PC-3 (cell line): ENCODE results near the gene SLAMF1. TPM values are rescaled to one million over a fixed set of nuclear protein-coding genes. Genes with fewer than 3 reads are reported as not detected.
"Not testable (repeated sequence)": the region's sequence is repeated elsewhere in the genome, so short reads cannot be mapped to it uniquely, and the experiment has no call there.

Source experiments
- ATAC-seq: fragments of 200-7000 bp; cut with Tn5 transposase; 2 replicates; pipeline ENCODE4 v1.9.1; 2020; ENCODE audit warnings: mild to moderate bottlenecking, moderate library complexity
- BruUV-seq: library from RNA; stranded (reverse); fragments of 400-500 nt; replicated peaks from 2 replicates; lab custom pipeline; 2021; lab: Mats Ljungman, UMichigan
- CTCF ChIA-PET: fragments of 300-600 bp; sonication (Branson Sonifier 250); formaldehyde crosslinking; loops from one replicate; lab custom pipeline; 2022; ENCODE audit warnings: antibody characterized with exemption; lab: Charles Lee
- POLR2A ChIA-PET: fragments of 300-600 bp; sonication (Branson Sonifier 250); formaldehyde crosslinking; loops from one replicate; lab custom pipeline; 2022; ENCODE audit warnings: antibody characterized with exemption; ENCODE audit not compliant: unreplicated experiment; lab: Charles Lee
- DNase-seq: peaks from one replicate; pipeline ENCODE4 v3.0.0-alpha.2; 2015
- H2AFZ ChIP-seq: fragments of 300-600 bp; sonication (generic); 2 replicates; pipeline ENCODE4 v1.6.0; 2016; ENCODE audit warnings: antibody characterized with exemption, low read length
- H3F3A ChIP-seq: fragments of 300-600 bp; sonication (generic); one replicate; pipeline ENCODE4 v1.6.0; 2017; ENCODE audit warnings: antibody characterized with exemption, low read length, control low read depth, mild to moderate bottlenecking; ENCODE audit not compliant: unreplicated experiment
- H3K27ac ChIP-seq: fragments of 300-600 bp; sonication (generic); 2 replicates; pipeline ENCODE4 v1.5.1; 2016; ENCODE audit warnings: mild to moderate bottlenecking, low read length
- H3K27me3 ChIP-seq: fragments of 300-600 bp; sonication (generic); 2 replicates; pipeline ENCODE4 v1.6.1; 2016; ENCODE audit warnings: low read length, mixed read lengths
- H3K36me3 ChIP-seq: fragments of 300-600 bp; sonication (generic); 2 replicates; pipeline ENCODE4 v1.6.1; 2016; ENCODE audit warnings: low read depth, mixed run types, low read length, mixed read lengths
- H3K4me1 ChIP-seq: fragments of 300-600 bp; sonication (generic); 2 replicates; pipeline ENCODE4 v1.5.1; 2016; ENCODE audit warnings: low read length; ENCODE audit not compliant: insufficient read depth
- H3K4me2 ChIP-seq: fragments of 300-600 bp; sonication (generic); 2 replicates; pipeline ENCODE4 v1.6.0; 2016; ENCODE audit warnings: low read length
- H3K4me3 ChIP-seq: fragments of 300-600 bp; sonication (generic); 2 replicates; pipeline ENCODE4 v1.5.1; 2016; ENCODE audit warnings: mild to moderate bottlenecking, low read length, mixed read lengths
- H3K79me2 ChIP-seq: fragments of 300-600 bp; sonication (generic); 2 replicates; pipeline ENCODE4 v1.6.1; 2017; ENCODE audit warnings: low read length, mixed read lengths
- H3K9ac ChIP-seq: fragments of 300-600 bp; sonication (generic); 2 replicates; pipeline ENCODE4 v1.6.0; 2016; ENCODE audit warnings: mild to moderate bottlenecking, low read length
- H3K9me2 ChIP-seq: fragments of 300-600 bp; sonication (generic); replicated peaks from 2 replicates; pipeline ENCODE4 v1.6.1; 2016; ENCODE audit warnings: mixed run types, low read length, mixed read lengths
- H3K9me3 ChIP-seq: fragments of 300-600 bp; sonication (generic); 2 replicates; pipeline ENCODE4 v1.6.1; 2016; ENCODE audit warnings: low read length, mixed read lengths
- H4K20me1 ChIP-seq: fragments of 300-600 bp; sonication (generic); 2 replicates; pipeline ENCODE4 v1.6.1; 2016; ENCODE audit warnings: low read length, mixed read lengths
- EZH2 ChIP-seq: fragments of 300-600 bp; sonication (generic); IDR thresholded peaks from one replicate; pipeline ENCODE4 v1.6.1; 2017; ENCODE audit warnings: antibody characterized with exemption, mild to moderate bottlenecking, low read length; ENCODE audit not compliant: unreplicated experiment
- EZH2phosphoT487 ChIP-seq: fragments of 300-600 bp; sonication (generic); IDR thresholded peaks from 2 replicates; pipeline ENCODE4 v1.6.1; 2018; ENCODE audit warnings: mild to moderate bottlenecking, antibody characterized with exemption, low read length, borderline replicate concordance
- intact Hi-C: fragments of 100-400 bp; cut with micrococcal nuclease; formaldehyde crosslinking; loops from 2 replicates; pipeline ENCODE4 v1.9.0; 2023
- total RNA-seq: library from RNA; depleted of rRNA; stranded (reverse); fragments of >200 nt; gene quantifications from 2 replicates; pipeline ENCODE4 v1.2.3, GENCODE V29; 2014
- TF ChIP-seq, protein P1 (sequence below): fragments of 300-600 bp; sonication (generic); conservative IDR thresholded peaks from 2 replicates; pipeline ENCODE4 v1.5.1; 2017; ENCODE audit warnings: antibody characterized with exemption, low read depth, mild to moderate bottlenecking, low read length

SLAMF1 gene
- total RNA-seq, 1 experiment from 2014 or later = not detected

DNA sequence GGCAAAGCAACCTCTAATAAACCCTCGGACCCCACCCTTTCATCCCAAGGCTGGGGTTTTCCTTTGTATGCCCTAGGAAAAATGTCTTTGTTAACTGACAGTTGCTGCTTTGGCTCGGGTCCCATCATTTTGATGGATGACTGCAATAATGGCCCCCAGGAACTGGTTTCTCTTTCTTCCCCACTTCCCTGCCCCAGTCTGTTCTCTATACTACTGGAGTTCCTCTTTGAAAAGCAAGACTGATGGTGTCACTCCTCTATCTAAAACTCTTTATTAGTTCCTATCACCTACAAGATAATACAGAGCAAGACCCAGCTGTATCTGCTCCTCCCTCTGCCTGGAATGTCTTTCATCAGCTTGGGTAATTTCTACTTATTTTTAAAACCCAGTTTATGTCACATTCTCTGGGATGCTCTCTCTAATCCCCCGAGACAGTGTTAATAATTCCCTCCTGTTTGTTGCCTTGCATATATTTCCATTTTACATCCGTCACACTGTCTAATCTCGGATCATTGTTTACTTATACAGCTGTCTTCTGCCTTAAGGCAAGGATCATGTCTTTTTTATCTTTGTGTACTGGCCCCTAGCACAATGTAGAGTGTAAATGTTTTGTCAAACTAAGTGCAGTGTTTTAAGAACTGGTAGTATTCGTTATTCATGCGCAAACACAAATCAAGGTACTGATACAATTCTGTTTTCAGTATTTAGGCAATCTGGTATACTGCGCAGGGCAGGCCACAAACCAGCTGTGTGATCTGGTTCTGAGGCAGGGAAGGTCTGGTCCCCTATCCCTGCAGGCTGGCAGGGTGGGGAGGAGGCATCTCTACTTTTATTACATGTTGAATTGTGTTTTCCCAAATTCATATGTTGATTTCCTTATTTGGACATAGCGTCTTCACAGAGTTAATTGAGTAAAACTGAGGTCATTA is 16.1 kb downstream of the SLAMF1 start:
- BruUV-seq = no TSS peak
- ATAC-seq = no peak
- Histone ChIP-seq H3K79me2 (no peaks in the 10 kb centered on the region), H3K4me3 (no peak overlapping the region), H3K36me3 (no peaks in the 10 kb centered on the region), H4K20me1 (no peaks in the 10 kb centered on the region), H3K9me3 (no peaks in the 10 kb centered on the region), H3K9ac (no peak overlapping the region), H3K9me2 (no peaks in the 10 kb centered on the region), H2AFZ (no peak overlapping the region), H3K27me3 (peaks cover 89% of the 10 kb centered on the region), H3K4me2 (no peak overlapping the region), H3F3A (no peaks in the 10 kb centered on the region), H3K27ac (no peak overlapping the region), H3K4me1 (no peaks in the 10 kb centered on the region)
- TF ChIP-seq, protein P1, sequence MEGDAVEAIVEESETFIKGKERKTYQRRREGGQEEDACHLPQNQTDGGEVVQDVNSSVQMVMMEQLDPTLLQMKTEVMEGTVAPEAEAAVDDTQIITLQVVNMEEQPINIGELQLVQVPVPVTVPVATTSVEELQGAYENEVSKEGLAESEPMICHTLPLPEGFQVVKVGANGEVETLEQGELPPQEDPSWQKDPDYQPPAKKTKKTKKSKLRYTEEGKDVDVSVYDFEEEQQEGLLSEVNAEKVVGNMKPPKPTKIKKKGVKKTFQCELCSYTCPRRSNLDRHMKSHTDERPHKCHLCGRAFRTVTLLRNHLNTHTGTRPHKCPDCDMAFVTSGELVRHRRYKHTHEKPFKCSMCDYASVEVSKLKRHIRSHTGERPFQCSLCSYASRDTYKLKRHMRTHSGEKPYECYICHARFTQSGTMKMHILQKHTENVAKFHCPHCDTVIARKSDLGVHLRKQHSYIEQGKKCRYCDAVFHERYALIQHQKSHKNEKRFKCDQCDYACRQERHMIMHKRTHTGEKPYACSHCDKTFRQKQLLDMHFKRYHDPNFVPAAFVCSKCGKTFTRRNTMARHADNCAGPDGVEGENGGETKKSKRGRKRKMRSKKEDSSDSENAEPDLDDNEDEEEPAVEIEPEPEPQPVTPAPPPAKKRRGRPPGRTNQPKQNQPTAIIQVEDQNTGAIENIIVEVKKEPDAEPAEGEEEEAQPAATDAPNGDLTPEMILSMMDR = no peak
- no peak for TF ChIP-seq EZH2
- TF ChIP-seq EZH2phosphoT487 = no peak
- ChIA-PET POLR2A (no interaction called here), CTCF (no interaction called here)
- DNase-seq = no peak
- intact Hi-C loops = no loop called here

DNA sequence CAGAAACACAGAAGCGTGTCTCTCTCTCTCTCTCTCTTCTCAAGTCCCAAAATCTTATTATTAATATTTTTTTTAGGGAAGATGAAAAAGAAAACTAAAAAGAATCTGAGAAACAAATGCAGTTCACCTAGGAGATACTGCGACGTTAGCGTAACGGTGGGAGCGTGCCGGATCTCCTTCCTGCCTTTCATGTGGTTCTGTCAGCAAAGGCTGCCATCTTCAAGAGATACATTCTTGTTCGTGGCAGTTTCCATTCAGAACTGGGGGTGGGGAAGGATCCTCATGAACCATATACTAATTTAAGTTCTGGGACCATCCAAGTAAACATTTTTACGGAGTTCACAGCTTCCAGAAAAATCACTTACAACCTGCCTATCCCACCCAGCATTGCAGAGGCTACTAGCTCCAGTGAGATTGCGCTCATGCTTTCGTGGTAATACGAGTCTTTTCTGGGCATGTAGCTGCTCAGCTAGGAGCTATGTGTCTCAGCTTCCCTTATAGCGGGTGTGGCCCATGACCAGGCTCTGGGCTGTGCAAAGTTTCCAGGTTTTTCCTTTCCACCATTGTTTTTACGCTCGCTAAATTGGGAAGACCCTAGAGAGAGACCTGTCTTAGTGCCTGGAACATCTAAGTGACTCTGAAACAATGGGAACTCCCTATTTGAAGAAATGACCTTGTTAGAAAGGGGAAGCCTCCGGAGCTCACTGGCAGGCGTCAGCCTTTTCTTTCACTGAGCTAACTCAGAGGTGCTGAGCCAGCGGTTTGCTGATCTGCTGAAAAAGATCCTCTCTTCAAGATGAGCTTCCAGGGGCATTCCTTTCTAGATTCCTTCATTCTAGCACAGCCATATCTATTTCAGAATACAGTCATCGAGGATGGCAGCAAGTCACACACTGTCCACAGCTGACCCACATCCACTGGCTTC is 17.3 kb downstream of the SLAMF1 start:
- ChIA-PET CTCF (no interaction called here), POLR2A (no interaction called here)
- Histone ChIP-seq H3K27me3 (peaks cover 91% of the 10 kb centered on the region), H3K36me3 (no peaks in the 10 kb centered on the region), H4K20me1 (no peaks in the 10 kb centered on the region), H2AFZ (no peak overlapping the region), H3K79me2 (no peaks in the 10 kb centered on the region), H3K4me2 (no peak overlapping the region), H3K9ac (no peak overlapping the region), H3F3A (no peaks in the 10 kb centered on the region), H3K9me3 (no peaks in the 10 kb centered on the region), H3K9me2 (no peaks in the 10 kb centered on the region), H3K27ac (no peak overlapping the region), H3K4me3 (no peak overlapping the region), H3K4me1 (no peaks in the 10 kb centered on the region)
- DNase-seq (no peak), ATAC-seq (no peak)
- no TSS peak for BruUV-seq
- intact Hi-C loops = no loop called here
- no peak for TF ChIP-seq EZH2phosphoT487
- TF ChIP-seq EZH2 = no peak

DNA sequence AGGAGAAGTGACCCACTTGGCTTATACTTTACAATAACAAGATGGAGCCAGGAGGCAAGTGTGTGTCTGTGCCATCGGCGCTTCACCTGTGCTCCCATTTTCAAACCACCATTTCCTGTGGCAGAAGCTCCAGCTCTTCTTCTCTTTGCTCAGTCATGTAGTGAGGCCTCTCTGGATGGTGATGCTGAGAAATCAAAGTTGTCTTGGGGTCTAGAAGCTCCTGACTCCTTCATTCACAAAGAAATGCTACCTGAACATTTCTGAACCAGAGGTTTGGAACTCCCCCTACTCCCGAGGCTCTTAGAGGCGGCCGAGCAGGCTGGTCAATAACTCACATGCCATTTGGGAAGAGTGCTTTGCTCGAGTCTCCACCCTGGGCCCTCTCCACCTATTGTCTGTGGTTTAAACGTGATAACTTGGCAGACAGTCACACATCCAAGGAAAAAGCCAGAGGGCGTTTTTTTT is 18.0 kb downstream of the SLAMF1 start:
- ChIA-PET POLR2A (no interaction called here), CTCF (no interaction called here)
- TF ChIP-seq EZH2 (no peak), EZH2phosphoT487 (no peak)
- TF ChIP-seq, protein P1 = no peak
- Histone ChIP-seq H3K4me2 (no peak overlapping the region), H3K4me1 (no peaks in the 10 kb centered on the region), H3K9me2 (no peaks in the 10 kb centered on the region), H3K27ac (no peak overlapping the region), H3K36me3 (no peaks in the 10 kb centered on the region), H3K9me3 (no peaks in the 10 kb centered on the region), H3F3A (no peaks in the 10 kb centered on the region), H3K79me2 (no peaks in the 10 kb centered on the region), H3K4me3 (no peak overlapping the region), H3K9ac (no peak overlapping the region), H3K27me3 (peaks cover 91% of the 10 kb centered on the region), H4K20me1 (no peaks in the 10 kb centered on the region), H2AFZ (no peak overlapping the region)
- no peak for DNase-seq
- ATAC-seq = no peak
- BruUV-seq = no TSS peak
- intact Hi-C loops = no loop called here

DNA sequence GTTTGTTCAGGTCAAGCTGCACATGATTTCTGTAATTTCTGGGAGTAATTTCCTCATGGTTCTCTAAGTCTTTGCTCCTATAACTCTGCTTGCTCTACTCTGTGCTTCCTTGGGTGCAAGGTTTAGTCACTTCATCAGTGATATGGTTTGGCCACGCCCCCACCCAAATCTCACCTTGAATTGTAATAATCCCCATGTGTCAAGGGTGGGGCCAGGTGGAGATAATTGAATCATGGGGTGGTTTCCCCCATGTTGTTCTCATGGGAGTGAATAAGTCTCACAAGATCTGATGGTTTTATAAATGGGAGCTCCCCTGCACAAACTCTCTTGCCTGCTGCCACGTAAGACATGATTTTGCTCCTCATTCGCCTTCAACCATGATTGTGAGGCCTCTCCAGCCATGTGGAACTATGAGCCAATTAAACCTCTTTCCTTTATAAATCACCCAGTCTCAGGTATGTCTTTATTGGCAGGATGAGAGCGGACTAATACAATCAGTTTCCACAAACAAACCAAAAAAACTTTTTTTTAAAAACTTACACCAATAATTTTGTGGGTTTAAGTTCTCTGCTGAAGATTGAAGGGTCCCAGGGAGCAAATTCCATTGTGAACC is 19.1 kb downstream of the SLAMF1 start:
- H3K4me2 ChIP-seq, H3K9me2 ChIP-seq, ATAC-seq, intact Hi-C loops, H3K36me3 ChIP-seq, DNase-seq, H3K4me1 ChIP-seq, H2AFZ ChIP-seq, H3K4me3 ChIP-seq, POLR2A ChIA-PET, H3K27ac ChIP-seq, H3K9me3 ChIP-seq, CTCF ChIA-PET, H4K20me1 ChIP-seq, H3F3A ChIP-seq, BruUV-seq, H3K9ac ChIP-seq, H3K79me2 ChIP-seq: not testable (repeated sequence)
- H3K27me3 ChIP-seq = peaks cover 89% of the 10 kb centered on the region
